HG03097 (cell line): ENCODE measurements around the gene ENGASE.
A peak's percentile ranks its signal among the peaks of the same experiment; 100 is the strongest.
"Not testable (repeated sequence)": the region's sequence is repeated elsewhere in the genome, so short reads cannot be mapped to it uniquely, and the experiment has no call there.

Experiments used
- ATAC-seq: cut with Tn5 transposase; IDR thresholded peaks from one replicate; pipeline ENCODE4 v1.9.1; 2021; ENCODE audit not compliant: unreplicated experiment, low FRiP score

Gene ENGASE

GRCh38 chr17:79074649-79075445 is at the start of gene ENGASE:
TSS of gene ENGASE (plus strand) at chr17:79074824. CDS start at chr17:79074945, 121 bp downstream.
- peak; percentile 89 for ATAC-seq

GRCh38 chr17:79024901-79025737 is 49.5 kb upstream of the ENGASE start:
- no peak for ATAC-seq

GRCh38 chr17:79026376-79027273 is 48.0 kb upstream of the ENGASE start:
- no peak for ATAC-seq

GRCh38 chr17:79027274-79027924 is 47.2 kb upstream of the ENGASE start:
- no peak for ATAC-seq

- ATAC-seq, result no peak
These were observed 46.6 kb upstream of the ENGASE start for GRCh38 chr17:79027925-79028491.

GRCh38 chr17:79028496-79029326 is 45.9 kb upstream of the ENGASE start:
- ATAC-seq, result no peak

GRCh38 chr17:79029327-79030009 is 45.2 kb upstream of the ENGASE start:
- no peak for ATAC-seq

- ATAC-seq, result not testable (repeated sequence)
These were observed 44.0 kb upstream of the ENGASE start for GRCh38 chr17:79030636-79031035.

- no peak for ATAC-seq
These were observed 42.4 kb upstream of the ENGASE start for GRCh38 chr17:79031996-79032875.

- ATAC-seq, result no peak
These were observed 41.5 kb upstream of the ENGASE start for GRCh38 chr17:79033046-79033616.

GRCh38 chr17:79033741-79034501 is 40.7 kb upstream of the ENGASE start:
- ATAC-seq, result no peak

- no peak for ATAC-seq
These were observed 39.6 kb upstream of the ENGASE start for GRCh38 chr17:79034931-79035485.

- no peak for ATAC-seq
These were observed 38.9 kb upstream of the ENGASE start for GRCh38 chr17:79035686-79036085.

- no peak for ATAC-seq
These were observed 38.4 kb upstream of the ENGASE start for GRCh38 chr17:79036181-79036580.

- ATAC-seq, result no peak
These were observed 38.0 kb upstream of the ENGASE start for GRCh38 chr17:79036596-79036995.

- no peak for ATAC-seq
These were observed 36.0 kb upstream of the ENGASE start for GRCh38 chr17:79038545-79039135.
